Measurements from ENCODE around the gene PNMA5.
A peak's percentile ranks its signal among the peaks of the same experiment; 100 is the strongest.

Gene PNMA5

GRCh38 chrX:152958524-152959465, 35.1 kb downstream of the PNMA5 start:
- peak; percentile 34 for DNase-seq

GRCh38 chrX:152958047-152958446, 35.9 kb downstream of the PNMA5 start:
- no peak for DNase-seq

- no peak for DNase-seq
Measured at GRCh38 chrX:152950786-152951185, 43.1 kb downstream of the PNMA5 start.

GRCh38 chrX:152949114-152949513, 44.8 kb downstream of the PNMA5 start:
- no peak for DNase-seq

- no peak for DNase-seq
Measured at GRCh38 chrX:152946681-152947080, 47.2 kb downstream of the PNMA5 start.

GRCh38 chrX:152945021-152945979, 48.6 kb downstream of the PNMA5 start:
- no peak for DNase-seq

- DNase-seq: no peak
Measured at GRCh38 chrX:152943826-152944225, 50.1 kb downstream of the PNMA5 start.

GRCh38 chrX:152942077-152942442, 51.9 kb downstream of the PNMA5 start:
- no peak for DNase-seq

- peak; percentile 36 for DNase-seq
Measured at GRCh38 chrX:152941328-152942076, 52.4 kb downstream of the PNMA5 start.

Data from NCI-H2029 treated with DMSO at 0.1 percent for 48 hours (cell line).